ENCODE results near the gene IFNE. TPM values are rescaled to one million over a fixed set of nuclear protein-coding genes. Genes with fewer than 3 reads are reported as not detected.
A peak's percentile ranks its signal among the peaks of the same experiment; 100 is the strongest.

The IFNE gene
- total RNA-seq, 2 experiments from 2014 or later: not detected

DNA sequence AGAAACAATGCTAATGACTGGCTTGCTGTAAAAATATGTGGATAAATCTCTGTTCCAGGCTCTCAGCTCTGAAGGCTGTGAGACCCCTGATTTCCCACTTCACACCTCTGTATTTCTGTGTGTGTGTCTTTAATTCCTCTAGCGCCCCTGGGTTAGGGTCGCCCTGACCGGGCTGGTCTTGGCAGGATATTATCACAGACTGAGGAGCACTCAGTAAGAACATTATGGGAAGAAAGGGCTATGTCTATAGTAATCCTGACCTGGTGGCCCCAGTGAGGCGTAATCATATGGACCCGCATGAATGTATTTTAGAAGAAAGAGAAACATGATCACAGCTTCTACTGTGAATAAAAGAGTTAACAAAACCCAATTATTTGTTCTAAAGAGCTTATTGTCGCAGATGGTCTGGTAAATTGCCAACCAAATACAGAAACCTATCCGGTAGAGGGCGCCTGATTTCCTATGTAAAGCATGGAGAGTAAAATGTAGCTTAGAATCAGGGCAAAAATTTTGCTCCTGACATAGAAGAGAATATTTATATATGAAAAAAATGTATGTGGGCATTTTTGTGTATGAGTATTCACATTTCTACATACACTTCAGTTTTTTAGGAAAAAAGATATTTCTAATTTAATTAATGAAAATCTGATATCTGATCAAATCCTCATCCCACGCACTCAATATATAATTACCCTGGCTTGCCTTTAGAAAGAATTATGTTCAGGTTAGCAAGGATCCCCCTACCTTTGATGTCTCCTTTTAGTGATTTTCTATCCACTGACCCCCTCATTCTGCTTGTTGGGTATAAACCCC is 47.7 kb downstream of the IFNE start:
- no TSS peak for BruUV-seq (replicated peaks)
- Histone ChIP-seq H3K79me2 (ENCODE audit: insufficient read depth, low read depth, low read length) (no peaks in the 10 kb centered on the region), H3K27ac (ENCODE audit: low read depth, low read length, poor library complexity, severe bottlenecking) (no peak overlapping the region), H4K20me1 (ENCODE audit: insufficient read depth, low read length) (no peaks in the 10 kb centered on the region), H3K4me3 (ENCODE audit: low read depth, low read length, poor library complexity, severe bottlenecking) (no peak overlapping the region), H2AFZ (ENCODE audit: low read length) (no peak overlapping the region), H3K36me3 (ENCODE audit: insufficient read depth, low read length) (no peaks in the 10 kb centered on the region), H3K9me3 (ENCODE audit: low read length) (no peaks in the 10 kb centered on the region), H3K4me1 (ENCODE audit: insufficient read depth, low read length, poor library complexity, severe bottlenecking) (no peaks in the 10 kb centered on the region), H3K4me2 (ENCODE audit: low read length) (no peak overlapping the region), H3K9me2 (ENCODE audit: insufficient read depth, low read length) (no peaks in the 10 kb centered on the region)
- DNase-seq (ENCODE audit: low spot score): peak; percentile 57
- intact Hi-C loops (cut with micrococcal nuclease; ENCODE audit: unreplicated experiment): no loop called here
- ChIA-PET CTCF (ENCODE audit: unreplicated experiment) (no interaction called here), POLR2A (interaction anchor here (0.6 to 1.1 kb wide), 3 partner anchors 347 to 1955 kb away, joined by 3 to 5 read pairs (median 3); no protein-coding TSS in a partner anchor)
- peak; percentile 87 for TF ChIP-seq CTCF (conservative IDR thresholded peaks at IDR 0.05; ENCODE audit: low read length)
- TF ChIP-seq EZH2phosphoT487 (IDR thresholded peaks at IDR 0.05; ENCODE audit: borderline replicate concordance, low read depth, low read length): no peak

GRCh38 chr9:21432672-21433425 is 49.3 kb downstream of the IFNE start:
- Histone ChIP-seq H3K9me3 (ENCODE audit: low read length) (no peaks in the 10 kb centered on the region), H4K20me1 (ENCODE audit: insufficient read depth, low read length) (no peaks in the 10 kb centered on the region; the same call in 1 of the 2 replicates), H2AFZ (ENCODE audit: low read length) (no peak overlapping the region), H3K9me2 (ENCODE audit: insufficient read depth, low read length) (no peaks in the 10 kb centered on the region), H3K27ac (ENCODE audit: low read depth, low read length, poor library complexity, severe bottlenecking) (no peak overlapping the region), H3K36me3 (ENCODE audit: insufficient read depth, low read length) (no peaks in the 10 kb centered on the region), H3K4me2 (ENCODE audit: low read length) (no peak overlapping the region), H3K4me3 (ENCODE audit: low read depth, low read length, poor library complexity, severe bottlenecking) (no peak overlapping the region), H3K79me2 (ENCODE audit: insufficient read depth, low read depth, low read length) (no peaks in the 10 kb centered on the region), H3K4me1 (ENCODE audit: insufficient read depth, low read length, poor library complexity, severe bottlenecking) (no peaks in the 10 kb centered on the region)
- no peak for DNase-seq (ENCODE audit: low spot score)
- POLR2A ChIA-PET: interaction anchor here (0.6 kb wide), 1 partner anchor 818 kb away, joined by 3 read pairs; no protein-coding TSS in a partner anchor
- CTCF ChIA-PET (ENCODE audit: unreplicated experiment): no interaction called here
- BruUV-seq (replicated peaks): no TSS peak
- TF ChIP-seq EZH2phosphoT487 (IDR thresholded peaks at IDR 0.05; ENCODE audit: borderline replicate concordance, low read depth, low read length): no peak
- no peak for TF ChIP-seq CTCF (conservative IDR thresholded peaks at IDR 0.05; ENCODE audit: low read length)
- intact Hi-C loops (cut with micrococcal nuclease; ENCODE audit: unreplicated experiment): no loop called here

Small RNAs within 50 kb of the gene (microRNA-seq; reads per million reads assigned to microRNA genes)
- not detected for gene MIR31 (ENCODE audit: borderline replicate concordance)

Small RNAs within 50 kb of the gene (small RNA-seq; reads per million reads assigned to genes)
- gene MIR31: not detected
- gene RF00157: not detected

Other genes with a start within 250 kb of the IFNE start
- not detected in 2 replicates for gene IFNA14, start 242.3 kb downstream of the IFNE start, total RNA-seq (2014; rRNA removed; shearing (Covaris generic))
- not detected in 2 replicates for gene IFNA14, start 242.3 kb downstream of the IFNE start, total RNA-seq (2022)
- not detected in 2 replicates for gene IFNA5, start 177.0 kb downstream of the IFNE start, total RNA-seq (2014; rRNA removed; shearing (Covaris generic))
- not detected in 2 replicates for gene IFNA5, start 177.0 kb downstream of the IFNE start, total RNA-seq (2022)
- 19.3 and 19.9 TPM in 2 replicates for gene KLHL9, start 146.9 kb downstream of the IFNE start, total RNA-seq (2014; rRNA removed; shearing (Covaris generic))
- gene KLHL9, start 146.9 kb downstream of the IFNE start, total RNA-seq (2022): 18.5 and 21.1 TPM in 2 replicates
- gene IFNA6, start 131.4 kb downstream of the IFNE start, total RNA-seq (2014; rRNA removed; shearing (Covaris generic)): not detected in 2 replicates
- gene IFNA6, start 131.4 kb downstream of the IFNE start, total RNA-seq (2022): not detected in 2 replicates
- gene IFNA13, start 114.3 kb downstream of the IFNE start, total RNA-seq (2014; rRNA removed; shearing (Covaris generic)): not detected in 2 replicates
- gene IFNA13, start 114.3 kb downstream of the IFNE start, total RNA-seq (2022): not detected in 2 replicates
- gene IFNA2, start 96.9 kb downstream of the IFNE start, total RNA-seq (2014; rRNA removed; shearing (Covaris generic)): not detected in 2 replicates
- not detected in 2 replicates for gene IFNA2, start 96.9 kb downstream of the IFNE start, total RNA-seq (2022)
- gene IFNA8, start 73.2 kb downstream of the IFNE start, total RNA-seq (2014; rRNA removed; shearing (Covaris generic)): not detected in 2 replicates
- gene IFNA8, start 73.2 kb downstream of the IFNE start, total RNA-seq (2022): not detected in 2 replicates
- not detected in 2 replicates for gene IFNA1, start 41.9 kb downstream of the IFNE start, total RNA-seq (2014; rRNA removed; shearing (Covaris generic))
- gene IFNA1, start 41.9 kb downstream of the IFNE start, total RNA-seq (2022): not detected in 2 replicates